DOHH2 (cell line): Measurements from ENCODE around the gene EEF2KMT.

Experiments used
- EZH2phosphoT487 ChIP-seq: fragments of 200-600 bp; sonication (generic); IDR thresholded peaks from 2 replicates; pipeline ENCODE4 v1.6.1; 2017; ENCODE audit warnings: borderline replicate concordance, mild to moderate bottlenecking, antibody characterized with exemption, low read length, moderate library complexity, mixed read lengths
- TF ChIP-seq, protein P1 (sequence below): fragments of 200-600 bp; sonication (generic); IDR thresholded peaks from one replicate; pipeline ENCODE4 v1.5.1; 2014; ENCODE audit warnings: antibody characterized with exemption, mild to moderate bottlenecking, low read depth, low read length; ENCODE audit not compliant: poor library complexity, severe bottlenecking

DNA sequence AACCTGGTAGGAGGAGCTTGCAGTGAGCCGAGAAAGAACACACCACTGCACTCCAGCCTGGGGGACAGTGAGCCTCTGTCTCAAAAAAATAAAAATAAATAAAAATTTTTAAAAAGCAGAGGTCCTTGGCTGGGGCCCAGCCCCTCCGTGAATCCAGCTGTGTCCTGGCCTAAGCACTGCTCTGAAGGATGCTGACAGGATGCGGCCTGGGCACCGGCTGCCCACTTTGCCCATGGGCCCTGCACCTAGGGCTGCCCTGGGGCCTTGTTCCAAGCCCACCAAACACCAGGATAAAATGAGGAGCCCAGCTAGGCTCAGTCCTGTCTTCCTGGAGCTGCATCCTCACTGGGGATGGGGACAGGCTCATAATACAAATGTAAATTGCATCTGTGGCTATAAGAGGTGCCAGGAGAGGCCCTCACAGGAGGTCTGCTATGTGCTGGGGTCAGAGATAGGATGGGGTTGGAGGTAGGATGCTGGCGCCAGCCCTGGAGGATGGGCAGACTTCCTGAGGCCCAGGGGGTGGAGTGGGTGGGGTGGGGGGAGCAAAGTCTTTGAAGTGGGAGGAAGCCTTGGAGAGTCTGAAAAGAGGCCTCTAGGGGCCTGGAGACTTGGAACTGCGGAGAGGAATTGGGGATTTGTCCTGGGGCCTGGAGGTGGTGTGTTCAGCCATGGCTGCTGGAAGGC lies 38.1 kb downstream of the EEF2KMT start:
- TF ChIP-seq, protein P1, sequence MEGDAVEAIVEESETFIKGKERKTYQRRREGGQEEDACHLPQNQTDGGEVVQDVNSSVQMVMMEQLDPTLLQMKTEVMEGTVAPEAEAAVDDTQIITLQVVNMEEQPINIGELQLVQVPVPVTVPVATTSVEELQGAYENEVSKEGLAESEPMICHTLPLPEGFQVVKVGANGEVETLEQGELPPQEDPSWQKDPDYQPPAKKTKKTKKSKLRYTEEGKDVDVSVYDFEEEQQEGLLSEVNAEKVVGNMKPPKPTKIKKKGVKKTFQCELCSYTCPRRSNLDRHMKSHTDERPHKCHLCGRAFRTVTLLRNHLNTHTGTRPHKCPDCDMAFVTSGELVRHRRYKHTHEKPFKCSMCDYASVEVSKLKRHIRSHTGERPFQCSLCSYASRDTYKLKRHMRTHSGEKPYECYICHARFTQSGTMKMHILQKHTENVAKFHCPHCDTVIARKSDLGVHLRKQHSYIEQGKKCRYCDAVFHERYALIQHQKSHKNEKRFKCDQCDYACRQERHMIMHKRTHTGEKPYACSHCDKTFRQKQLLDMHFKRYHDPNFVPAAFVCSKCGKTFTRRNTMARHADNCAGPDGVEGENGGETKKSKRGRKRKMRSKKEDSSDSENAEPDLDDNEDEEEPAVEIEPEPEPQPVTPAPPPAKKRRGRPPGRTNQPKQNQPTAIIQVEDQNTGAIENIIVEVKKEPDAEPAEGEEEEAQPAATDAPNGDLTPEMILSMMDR, result no peak
- TF ChIP-seq EZH2phosphoT487, result no peak
